Neuron (in vitro differentiated cells): ENCODE measurements around the gene HDAC9.

Experiments used
- H2AFZ ChIP-seq: one replicate; pipeline ENCODE4 v1.6.1; 2013; ENCODE audit warnings: low read depth, mild to moderate bottlenecking, inconsistent platforms, low read length, moderate library complexity
- H3K27me3 ChIP-seq: one replicate; pipeline ENCODE4 v1.6.1; 2013; ENCODE audit warnings: low read length; ENCODE audit not compliant: insufficient read depth
- H3K36me3 ChIP-seq: one replicate; pipeline ENCODE4 v1.6.1; 2013; ENCODE audit warnings: low read length; ENCODE audit not compliant: insufficient read depth
- H3K4me1 ChIP-seq: one replicate; pipeline ENCODE4 v1.6.1; 2013; ENCODE audit warnings: low read length; ENCODE audit not compliant: insufficient read depth
- H3K4me3 ChIP-seq: 2 replicates; pipeline ENCODE4 v1.5.1; 2013; ENCODE audit warnings: mild to moderate bottlenecking, low read length, moderate library complexity
- H3K9me3 ChIP-seq: one replicate; pipeline ENCODE4 v1.6.1; 2013; ENCODE audit warnings: low read length

Gene HDAC9

DNA sequence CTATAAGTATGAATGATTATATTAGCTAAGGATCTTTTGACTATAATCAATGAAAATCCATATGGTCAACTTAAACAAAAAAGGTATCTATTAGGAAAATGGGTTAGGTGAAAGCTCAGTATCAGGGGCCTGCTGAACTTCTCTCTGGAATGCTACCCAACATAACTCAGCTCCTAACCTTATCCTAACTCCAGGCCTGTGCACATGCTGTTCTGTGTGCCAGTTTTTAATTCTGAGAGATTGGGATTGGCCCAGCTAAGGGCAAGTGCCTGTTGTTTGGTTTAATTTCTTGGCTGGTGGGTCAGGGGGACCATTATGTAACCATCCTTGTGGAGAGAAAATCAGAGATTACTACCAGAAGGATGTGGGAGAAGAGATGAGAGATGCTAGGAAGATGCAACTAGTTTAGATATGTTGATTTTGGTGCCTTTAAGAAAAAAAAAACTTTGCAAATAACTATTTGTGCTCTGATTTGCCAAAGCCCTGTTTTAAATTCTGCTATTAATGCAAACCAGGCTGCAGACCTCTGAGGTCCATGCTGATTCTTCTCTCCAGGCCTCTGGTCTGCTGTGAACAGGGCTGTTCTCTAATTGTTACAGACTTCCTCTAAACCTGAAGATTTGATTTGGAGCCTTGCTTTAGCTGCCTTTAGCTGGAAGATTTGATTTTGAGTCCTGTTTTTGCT, 23.9 kb upstream of the HDAC9 start:
- Histone ChIP-seq H3K27me3 (no peaks in the 10 kb centered on the region), H3K9me3 (no peaks in the 10 kb centered on the region), H2AFZ (no peak overlapping the region), H3K36me3 (no peaks in the 10 kb centered on the region), H3K4me1 (no peaks in the 10 kb centered on the region), H3K4me3 (no peak overlapping the region)

DNA sequence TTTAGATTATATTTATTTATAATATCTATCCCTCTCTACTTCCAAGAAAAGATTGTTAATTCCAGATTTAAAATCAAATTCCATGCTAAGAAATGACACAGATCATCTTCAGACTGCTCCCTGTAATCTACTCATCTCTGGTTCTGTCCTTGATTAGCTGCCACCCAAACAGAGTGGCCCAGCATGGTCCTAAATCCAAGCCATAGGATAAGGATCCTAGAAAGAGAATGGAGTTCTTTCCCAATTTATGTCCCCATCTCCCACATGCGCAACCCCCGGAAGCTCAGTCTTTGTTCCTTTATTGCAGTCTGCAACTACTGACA, 23.4 kb upstream of the HDAC9 start:
- Histone ChIP-seq H3K36me3 (no peaks in the 10 kb centered on the region), H3K4me1 (no peaks in the 10 kb centered on the region), H3K27me3 (no peaks in the 10 kb centered on the region), H3K9me3 (no peaks in the 10 kb centered on the region), H3K4me3 (no peak overlapping the region), H2AFZ (no peak overlapping the region)

DNA sequence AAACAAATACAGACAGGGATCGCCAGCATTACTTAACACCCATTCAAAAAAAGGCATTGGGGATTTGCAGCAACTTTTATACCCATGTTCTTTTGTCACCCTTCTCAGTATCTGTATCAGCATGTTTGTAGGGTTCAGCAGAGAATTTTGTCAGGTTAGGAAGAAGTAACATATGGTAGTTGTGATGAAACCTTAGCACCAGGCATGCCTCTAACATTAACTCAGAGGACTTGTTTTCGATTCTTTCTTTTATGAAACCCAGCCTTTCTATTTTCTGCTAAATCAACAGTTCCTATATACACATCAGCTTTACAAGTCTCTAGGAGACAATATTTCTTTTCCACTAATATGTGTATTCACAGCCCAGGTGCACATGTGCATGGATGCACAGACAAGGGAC, 22.4 kb upstream of the HDAC9 start:
- Histone ChIP-seq H3K9me3 (no peaks in the 10 kb centered on the region), H3K36me3 (no peaks in the 10 kb centered on the region), H3K4me3 (no peak overlapping the region), H3K27me3 (no peaks in the 10 kb centered on the region), H2AFZ (no peak overlapping the region), H3K4me1 (no peaks in the 10 kb centered on the region)

DNA sequence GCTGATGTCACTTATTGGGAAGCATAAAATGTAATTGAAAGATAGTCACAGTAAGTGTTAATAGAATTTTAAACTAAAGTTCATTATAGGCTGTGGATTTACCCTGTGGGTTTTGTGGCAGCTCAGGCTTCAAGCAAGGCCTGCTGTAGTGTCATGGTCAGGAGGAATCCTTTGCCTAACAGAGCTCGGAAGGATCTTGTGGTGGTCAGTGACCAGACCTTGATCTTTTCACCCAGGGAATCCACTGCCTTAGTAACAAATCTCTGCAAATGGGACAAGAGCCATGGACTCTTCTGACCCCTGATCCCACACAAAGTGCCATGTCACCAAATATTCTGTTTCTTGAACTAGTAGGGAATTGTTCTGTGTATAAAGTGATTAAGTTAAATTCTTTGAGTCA, 20.6 kb upstream of the HDAC9 start:
- Histone ChIP-seq H3K4me1 (no peaks in the 10 kb centered on the region), H3K36me3 (no peaks in the 10 kb centered on the region), H3K27me3 (no peaks in the 10 kb centered on the region), H3K4me3 (no peak overlapping the region), H2AFZ (peak overlapping the region; percentile 16), H3K9me3 (no peaks in the 10 kb centered on the region)

DNA sequence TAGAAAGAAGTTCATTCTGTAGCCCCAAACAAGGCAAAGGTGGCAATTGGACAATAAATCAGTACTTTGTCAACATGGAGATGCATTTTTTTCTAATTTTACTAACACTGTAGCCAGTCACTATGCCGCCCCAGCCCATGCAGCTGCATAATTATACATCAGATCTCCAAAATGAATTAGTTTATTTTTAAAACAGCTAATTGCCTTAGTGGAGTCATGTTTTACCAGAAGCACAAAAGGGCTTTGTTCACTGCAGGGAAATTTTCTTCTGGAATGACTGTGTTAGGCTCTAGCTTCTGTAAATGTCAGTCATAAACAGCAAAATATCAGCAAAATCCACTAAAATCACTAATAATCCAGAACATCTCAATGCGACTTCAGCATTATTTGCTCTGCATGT, 20.1 kb upstream of the HDAC9 start:
- no peak overlapping the region for H3K4me3 ChIP-seq
- no peaks in the 10 kb centered on the region for H3K27me3 ChIP-seq
- no peaks in the 10 kb centered on the region for H3K4me1 ChIP-seq
- H3K9me3 ChIP-seq: no peaks in the 10 kb centered on the region
- H3K36me3 ChIP-seq: no peaks in the 10 kb centered on the region
- no peak overlapping the region for H2AFZ ChIP-seq

DNA sequence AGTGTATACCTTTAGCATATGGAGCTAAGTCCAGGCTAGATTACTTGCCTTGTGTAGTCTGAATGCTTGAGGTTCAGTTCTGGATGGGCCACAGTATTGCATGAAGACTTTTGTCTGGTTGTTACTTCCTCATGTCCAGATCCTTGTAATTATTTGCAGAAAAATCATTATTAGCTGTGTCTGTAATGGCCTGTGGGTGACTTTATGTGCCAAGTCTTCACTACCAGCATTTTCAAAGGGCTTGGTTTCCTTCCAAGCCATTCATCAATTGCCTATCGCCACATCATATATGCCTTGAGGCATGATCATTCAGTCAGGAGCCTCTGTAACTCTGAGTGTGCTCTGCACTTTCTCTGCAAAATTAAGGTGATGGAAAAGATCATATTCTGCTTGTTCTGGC, 13.8 kb upstream of the HDAC9 start:
- H2AFZ ChIP-seq: no peak overlapping the region
- H3K27me3 ChIP-seq: no peaks in the 10 kb centered on the region
- H3K36me3 ChIP-seq: no peaks in the 10 kb centered on the region
- no peaks in the 10 kb centered on the region for H3K9me3 ChIP-seq
- H3K4me1 ChIP-seq: no peaks in the 10 kb centered on the region
- H3K4me3 ChIP-seq: no peak overlapping the region

DNA sequence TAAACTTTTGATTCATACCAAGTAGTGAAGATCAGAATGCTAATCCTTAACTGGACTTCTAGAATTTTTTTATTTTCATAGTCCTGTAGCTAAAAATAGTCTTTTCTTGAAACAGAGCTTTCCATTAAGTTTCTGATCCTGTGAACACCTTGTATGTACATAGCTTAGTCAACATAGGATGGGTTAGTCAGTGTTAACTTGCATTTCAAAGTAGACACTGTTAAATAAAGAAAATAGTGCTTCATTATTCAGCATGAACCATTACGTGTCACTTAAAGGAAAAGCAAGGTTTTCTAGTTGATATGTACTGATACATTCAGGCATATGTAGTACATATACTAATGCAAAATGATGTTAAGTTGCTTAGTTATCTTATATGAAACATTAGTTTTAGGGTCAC, 7.5 kb upstream of the HDAC9 start:
- H3K9me3 ChIP-seq: no peaks in the 10 kb centered on the region
- H3K27me3 ChIP-seq: no peaks in the 10 kb centered on the region
- no peaks in the 10 kb centered on the region for H3K4me1 ChIP-seq
- no peaks in the 10 kb centered on the region for H3K36me3 ChIP-seq
- no peak overlapping the region for H3K4me3 ChIP-seq
- H2AFZ ChIP-seq: no peak overlapping the region

DNA sequence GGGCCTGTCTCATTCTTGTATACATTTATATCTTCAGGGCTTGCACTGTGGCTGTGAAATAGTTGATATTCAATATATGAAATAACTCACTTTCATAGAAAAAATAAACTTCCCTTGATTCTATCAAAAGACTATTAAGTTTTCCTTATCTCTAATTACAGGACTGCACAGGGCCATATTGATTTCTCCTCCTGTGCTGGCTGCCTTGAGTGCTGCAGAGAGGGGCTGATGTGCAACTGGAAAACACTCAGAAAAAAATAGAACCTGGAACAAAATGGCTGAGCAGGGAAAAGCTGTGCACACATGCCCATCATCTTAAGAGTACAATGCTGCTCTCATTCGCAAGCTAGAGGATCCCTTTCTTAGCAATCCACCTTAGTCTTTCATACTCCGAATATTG, 5.9 kb upstream of the HDAC9 start:
- Histone ChIP-seq H3K4me3 (no peak overlapping the region), H2AFZ (no peak overlapping the region), H3K9me3 (no peaks in the 10 kb centered on the region), H3K4me1 (peaks cover 1% of the 10 kb centered on the region), H3K27me3 (no peaks in the 10 kb centered on the region), H3K36me3 (no peaks in the 10 kb centered on the region)

DNA sequence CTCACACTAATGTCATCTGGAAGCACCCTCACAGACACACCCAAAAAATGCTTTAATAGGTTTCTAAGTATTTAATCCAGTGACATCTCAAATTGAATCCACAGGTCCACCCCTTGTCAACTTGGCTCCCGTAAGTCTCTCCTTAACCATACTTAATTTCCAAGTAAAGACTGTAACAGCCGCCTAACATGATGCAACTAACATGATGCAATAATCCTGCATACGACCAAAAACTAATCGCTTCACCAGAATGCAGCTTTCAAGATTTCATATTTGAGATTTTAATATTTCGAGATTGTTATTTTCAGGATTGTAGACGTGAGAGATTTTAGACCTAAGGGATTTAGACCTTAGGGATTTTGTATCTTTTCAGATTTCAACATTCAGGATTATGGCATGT, 3.7 kb upstream of the HDAC9 start:
- Histone ChIP-seq H2AFZ (no peak overlapping the region), H3K4me3 (no peak overlapping the region), H3K27me3 (no peaks in the 10 kb centered on the region), H3K36me3 (no peaks in the 10 kb centered on the region), H3K9me3 (no peaks in the 10 kb centered on the region), H3K4me1 (peaks cover 9% of the 10 kb centered on the region)

DNA sequence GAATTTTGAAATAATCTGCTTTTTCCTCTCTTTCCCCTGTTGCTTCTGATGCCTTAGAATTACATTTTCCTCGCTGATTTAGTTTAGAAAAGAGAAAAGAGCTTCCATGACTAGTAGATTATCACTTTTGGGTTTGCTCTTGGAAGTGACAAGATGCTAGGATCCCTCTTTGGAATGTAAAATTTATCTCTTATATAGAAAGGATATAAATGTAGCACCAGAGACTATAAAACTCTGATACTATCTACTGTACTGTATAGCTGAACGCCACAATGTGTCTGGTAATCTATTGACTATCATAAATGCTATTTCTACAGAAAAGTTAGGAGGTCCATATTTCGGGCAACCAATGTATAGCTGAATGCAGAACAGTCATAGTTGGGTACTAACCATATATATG, 1.1 kb upstream of the HDAC9 start:
- H3K36me3 ChIP-seq: no peaks in the 10 kb centered on the region
- H3K9me3 ChIP-seq: no peaks in the 10 kb centered on the region
- peak overlapping the region; percentile 96 for H2AFZ ChIP-seq
- peaks cover 28% of the 10 kb centered on the region for H3K4me1 ChIP-seq
- no peaks in the 10 kb centered on the region for H3K27me3 ChIP-seq
- H3K4me3 ChIP-seq: no peak overlapping the region

DNA sequence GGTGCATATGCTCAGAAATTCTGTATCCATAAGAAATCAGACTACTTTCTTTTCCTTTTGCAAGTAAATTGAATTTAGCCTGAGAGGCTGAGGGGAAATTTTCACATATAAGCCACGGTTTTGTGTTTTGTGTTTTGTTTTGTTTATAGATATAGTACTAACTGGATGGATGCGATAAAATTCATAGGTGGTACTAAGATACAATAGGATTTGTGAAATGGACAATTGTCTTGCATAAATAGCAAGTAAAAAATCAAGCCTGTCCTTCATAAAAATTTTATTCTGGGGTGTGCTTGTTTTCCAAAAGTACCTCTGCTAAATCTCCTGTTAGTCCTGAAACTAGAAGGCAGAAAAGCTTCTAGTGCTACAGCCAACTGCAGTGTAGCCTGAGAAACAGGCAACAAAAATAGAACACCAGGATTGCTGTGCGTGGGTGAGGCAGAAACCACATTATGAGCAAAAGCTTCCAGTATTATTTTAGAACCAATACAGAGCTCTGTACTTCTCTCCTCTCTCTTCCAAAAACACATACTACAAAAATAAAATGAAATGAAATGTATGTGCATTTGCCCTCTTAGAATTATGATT, 634 bp upstream of the HDAC9 start:
- Histone ChIP-seq H3K9me3 (no peaks in the 10 kb centered on the region), H3K36me3 (no peaks in the 10 kb centered on the region), H2AFZ (peak overlapping the region; percentile 96), H3K4me3 (peak overlapping the region; percentile 88), H3K4me1 (peaks cover 32% of the 10 kb centered on the region), H3K27me3 (no peaks in the 10 kb centered on the region)

DNA sequence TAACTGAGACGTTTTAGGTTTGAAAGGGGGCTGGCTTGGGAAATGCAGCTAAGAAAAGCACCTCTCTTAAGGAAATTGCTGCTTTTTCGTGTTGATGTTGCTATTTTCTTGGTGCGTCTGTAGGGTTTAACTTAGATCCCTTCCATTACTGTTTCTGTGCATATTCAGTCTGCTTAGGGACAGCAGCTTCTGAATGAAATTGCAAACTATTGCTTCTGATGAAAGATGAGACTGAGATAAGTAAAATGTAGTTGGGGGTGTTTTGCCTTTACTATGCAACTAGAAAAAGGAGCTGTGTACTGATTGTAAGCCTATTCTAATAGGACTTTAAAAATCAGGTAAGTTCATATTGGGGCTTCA, 772 bp downstream of the HDAC9 start:
- H3K9me3 ChIP-seq: no peaks in the 10 kb centered on the region

DNA sequence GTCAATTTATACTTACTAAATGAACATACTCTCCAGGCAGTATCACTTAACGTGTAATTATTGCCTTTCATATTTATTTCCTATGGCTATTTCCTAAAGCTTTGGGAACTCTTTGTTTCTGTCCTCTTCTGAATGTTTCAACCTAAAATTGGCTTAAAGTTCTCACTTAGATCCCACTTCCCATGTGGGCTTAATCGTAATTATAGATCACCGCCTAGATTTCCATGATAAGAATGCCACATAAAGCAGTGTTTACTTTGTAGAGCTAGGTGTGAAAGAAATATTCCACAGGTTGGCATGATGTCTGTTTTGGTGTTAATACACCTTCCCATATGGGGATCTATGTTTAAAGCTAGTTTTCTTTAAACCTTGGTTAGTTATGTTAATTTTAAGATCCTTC, 1.5 kb downstream of the HDAC9 start:
- H3K36me3 ChIP-seq: no peaks in the 10 kb centered on the region
- no peaks in the 10 kb centered on the region for H3K27me3 ChIP-seq
- H3K9me3 ChIP-seq: no peaks in the 10 kb centered on the region
- H3K4me1 ChIP-seq: peaks cover 32% of the 10 kb centered on the region
- H3K4me3 ChIP-seq: peak overlapping the region; percentile 88
- peak overlapping the region; percentile 96 for H2AFZ ChIP-seq

More for the DNA sequence above, 772 bp downstream of the HDAC9 start:
- Histone ChIP-seq H3K27me3 (no peaks in the 10 kb centered on the region), H3K36me3 (no peaks in the 10 kb centered on the region), H2AFZ (peak overlapping the region; percentile 96), H3K4me1 (peaks cover 32% of the 10 kb centered on the region), H3K4me3 (peak overlapping the region; percentile 88)

DNA sequence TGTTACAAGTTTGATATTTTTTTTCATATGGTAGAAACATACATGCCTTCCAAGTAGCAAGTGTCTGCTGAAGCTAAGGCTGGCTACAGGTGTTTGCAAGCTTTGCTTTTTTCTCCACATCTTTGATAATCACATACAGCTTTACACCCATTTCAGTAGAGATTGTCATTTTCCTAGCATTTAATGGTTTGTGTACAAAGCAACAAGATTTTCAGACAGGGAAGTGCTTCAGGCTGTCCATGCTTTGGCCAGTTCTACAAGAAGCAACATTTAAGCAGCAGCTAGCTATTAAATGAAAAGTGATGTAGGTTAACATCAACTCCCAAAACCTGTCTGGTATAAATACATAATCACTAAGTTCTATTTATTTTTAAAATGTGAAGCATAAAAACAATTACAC, 2.3 kb downstream of the HDAC9 start:
- Histone ChIP-seq H3K27me3 (no peaks in the 10 kb centered on the region), H3K4me1 (peaks cover 32% of the 10 kb centered on the region), H3K36me3 (no peaks in the 10 kb centered on the region), H2AFZ (no peak overlapping the region), H3K4me3 (peak overlapping the region; percentile 88), H3K9me3 (no peaks in the 10 kb centered on the region)
